SK-N-SH (cell line): ENCODE data around the gene SMG7. TPM values are rescaled to one million over a fixed set of nuclear protein-coding genes. Genes with fewer than 3 reads are reported as not detected.

Source experiments
- CTCF ChIA-PET: fragments of 300-600, 350-600 bp; formaldehyde crosslinking; extraction: SDS; loops from one replicate; lab custom pipeline; 2021; lab: Yijun Ruan, JAX
- POLR2A ChIA-PET: fragments of 350-600 bp; sonication (Branson Sonifier 250); formaldehyde crosslinking; extraction: SDS; loops from one replicate; lab custom pipeline; 2020; ENCODE audit warnings: antibody characterized with exemption, inconsistent platforms; lab: Yijun Ruan, JAX
- DNase-seq: peaks from one replicate; pipeline ENCODE4 v3.0.0; 2012
- H2AFZ ChIP-seq: fragments of 200-600 bp; sonication (generic); 2 replicates; pipeline ENCODE4 v1.8.1; 2016; ENCODE audit warnings: antibody characterized with exemption, mild to moderate bottlenecking, low read depth
- H3F3A ChIP-seq: fragments of 200-600 bp; sonication (generic); replicated peaks from 2 replicates; pipeline ENCODE3; 2016; ENCODE audit warnings: antibody characterized with exemption, mild to moderate bottlenecking; ENCODE audit not compliant: insufficient read depth
- H3K27ac ChIP-seq, 2 experiments: fragments of 200-500 bp in 1 of 2; fragments of 200-600 bp in 1 of 2; sonication (Bioruptor generic) in 1 of 2; sonication (generic), shearing (Covaris generic) in 1 of 2; 2 replicates each; pipeline versions ENCODE4 v1.5.1 to v1.6.1; 2014 to 2016; ENCODE audit warnings: low read depth in 2 of 2, inconsistent platforms in 1 of 2, low read length in 1 of 2, mild to moderate bottlenecking in 1 of 2, mixed read lengths in 1 of 2
- H3K27me3 ChIP-seq: fragments of 200-600 bp; sonication (generic), shearing (Covaris generic); 2 replicates; pipeline ENCODE4 v1.6.1; 2016; ENCODE audit warnings: mixed run types; ENCODE audit not compliant: insufficient read depth
- H3K36me3 ChIP-seq, 2 experiments: fragments of 200-500 bp in 1 of 2; fragments of 200-600 bp in 1 of 2; sonication (Bioruptor generic) in 1 of 2; sonication (generic) in 1 of 2; replicated peaks in 1 of 2; 2 replicates each; pipeline versions ENCODE3 to v1.5.1; 2014 to 2016; ENCODE audit warnings: low read length in 1 of 2, mild to moderate bottlenecking in 1 of 2; ENCODE audit not compliant: insufficient read depth in 2 of 2, control insufficient read depth in 1 of 2
- H3K4me1 ChIP-seq, 2 experiments: fragments of 200-500 bp in 1 of 2; fragments of 200-600 bp in 1 of 2; sonication (Bioruptor generic) in 1 of 2; sonication (generic), shearing (Covaris generic) in 1 of 2; 2 replicates each; pipeline versions ENCODE4 v1.5.1 to v1.6.1; 2014 to 2016; ENCODE audit warnings: low read depth in 1 of 2, low read length in 1 of 2, mixed run types in 1 of 2; ENCODE audit not compliant: insufficient read depth in 2 of 2, control insufficient read depth in 1 of 2
- H3K4me2 ChIP-seq: fragments of 200-600 bp; sonication (generic), shearing (Covaris generic); 2 replicates; pipeline ENCODE4 v1.6.1; 2017; ENCODE audit warnings: mixed run types
- H3K4me3 ChIP-seq, 2 experiments: fragments of 200-500 bp in 1 of 2; fragments of 200-600 bp in 1 of 2; sonication (Bioruptor generic) in 1 of 2; sonication (generic), shearing (Covaris generic) in 1 of 2; 2 replicates each; pipeline versions ENCODE4 v1.5.1 to v1.8.1; 2014 to 2016; ENCODE audit warnings: low read depth in 2 of 2, inconsistent platforms in 1 of 2, low read length in 1 of 2, mild to moderate bottlenecking in 1 of 2, mixed read lengths in 1 of 2, moderate library complexity in 1 of 2
- H3K79me2 ChIP-seq: fragments of 200-600 bp; sonication (generic); 2 replicates; pipeline ENCODE4 v1.8.1; 2017; ENCODE audit warnings: mild to moderate bottlenecking; ENCODE audit not compliant: insufficient read depth
- H3K9ac ChIP-seq: fragments of 200-600 bp; sonication (generic); 2 replicates; pipeline ENCODE4 v1.6.1; 2017; ENCODE audit warnings: mixed run types
- H3K9me2 ChIP-seq: fragments of 200-600 bp; sonication (generic); 2 replicates; pipeline ENCODE4 v1.6.1; 2017; ENCODE audit warnings: mixed run types
- H3K9me3 ChIP-seq: fragments of 200-600 bp; sonication (generic); 2 replicates; pipeline ENCODE4 v1.6.1; 2017; ENCODE audit warnings: mixed run types, mild to moderate bottlenecking, moderate library complexity
- H4K20me1 ChIP-seq: fragments of 200-600 bp; sonication (generic); 2 replicates; pipeline ENCODE4 v1.6.1; 2017; ENCODE audit warnings: mild to moderate bottlenecking, mixed run types; ENCODE audit not compliant: insufficient read depth
- EZH2phosphoT487 ChIP-seq: fragments of 200-600 bp; sonication (generic); IDR thresholded peaks from 2 replicates; pipeline ENCODE4 v1.6.1; 2017; ENCODE audit warnings: low read depth, mixed run types, mild to moderate bottlenecking, antibody characterized with exemption, moderate library complexity, borderline replicate concordance
- FOSL2 ChIP-seq: IDR thresholded peaks from 2 replicates; pipeline ENCODE4 v1.4.0; 2012; ENCODE audit warnings: low read depth, mild to moderate bottlenecking, moderate library complexity, borderline replicate concordance
- FOXJ3 ChIP-seq: sonication (generic); formaldehyde crosslinking; IDR thresholded peaks from 2 replicates; pipeline ENCODE4 v1.5.1; 2020; ENCODE audit warnings: mild to moderate bottlenecking, missing genetic modification reagents
- GATA2 ChIP-seq: sonication (generic); formaldehyde crosslinking; IDR thresholded peaks from 2 replicates; pipeline ENCODE4 v1.5.0; 2020; ENCODE audit warnings: mild to moderate bottlenecking, missing genetic modification reagents
- MXI1 ChIP-seq: IDR thresholded peaks from 2 replicates; pipeline ENCODE4 v1.6.1; 2012; ENCODE audit warnings: mild to moderate bottlenecking, low read depth, low read length, improper control_type of control experiment
- NFIC ChIP-seq: IDR thresholded peaks from 2 replicates; pipeline ENCODE4 v1.4.0; 2012; ENCODE audit warnings: borderline replicate concordance
- POLR2AphosphoS5 ChIP-seq: IDR thresholded peaks from 2 replicates; pipeline ENCODE4 v1.6.1; 2012; ENCODE audit warnings: low read depth, low read length
- RAD21 ChIP-seq: IDR thresholded peaks from 2 replicates; pipeline ENCODE4 v1.6.1; 2012; ENCODE audit warnings: mild to moderate bottlenecking, low read length
- RCOR1 ChIP-seq: fragments of 150-350 bp; IDR thresholded peaks from 2 replicates; pipeline ENCODE4 v1.6.1; 2017; ENCODE audit warnings: antibody characterized with exemption, low read length
- RXRA ChIP-seq: IDR thresholded peaks from 2 replicates; pipeline ENCODE4 v1.4.0; 2012; ENCODE audit warnings: low read depth, mild to moderate bottlenecking, borderline replicate concordance
- SIN3A ChIP-seq: IDR thresholded peaks from 2 replicates; pipeline ENCODE4 v1.6.1; 2012; ENCODE audit warnings: low read depth, mild to moderate bottlenecking, low read length, moderate library complexity, borderline replicate concordance
- USF2 ChIP-seq: fragments of 150-350 bp; IDR thresholded peaks from 2 replicates; pipeline ENCODE4 v1.6.1; 2017; ENCODE audit warnings: antibody characterized with exemption, low read length, low read depth, borderline replicate concordance
- YY1 ChIP-seq: IDR thresholded peaks from 2 replicates; pipeline ENCODE4 v1.4.0; 2012; ENCODE audit warnings: low read depth, mild to moderate bottlenecking
- WGBS: methylation state at CpG from one replicate; pipeline ENCODE4 v1.1.6; 2017; ENCODE audit warnings: low lambda C conversion rate; 5-methylcytosine and 5-hydroxymethylcytosine counted together
- polyA plus RNA-seq, 3 experiments: library from polyadenylated mRNA; depleted of rRNA; stranded (reverse); fragments of >200 nt; gene quantifications; 2 replicates each; pipeline ENCODE4 v1.2.3, GENCODE V29; 2012
- TF ChIP-seq, protein P1 (sequence below): IDR thresholded peaks from 2 replicates; pipeline ENCODE4 v1.4.0; 2012; ENCODE audit warnings: low read depth, borderline replicate concordance
- TF ChIP-seq, protein P2 (sequence below): IDR thresholded peaks from 2 replicates; pipeline ENCODE4 v1.4.0; 2012; ENCODE audit warnings: low read depth

The SMG7 gene
- polyA plus RNA-seq, 1 of the 3 experiments (the other 2 are of a cell fraction) = 19.8 TPM

DNA sequence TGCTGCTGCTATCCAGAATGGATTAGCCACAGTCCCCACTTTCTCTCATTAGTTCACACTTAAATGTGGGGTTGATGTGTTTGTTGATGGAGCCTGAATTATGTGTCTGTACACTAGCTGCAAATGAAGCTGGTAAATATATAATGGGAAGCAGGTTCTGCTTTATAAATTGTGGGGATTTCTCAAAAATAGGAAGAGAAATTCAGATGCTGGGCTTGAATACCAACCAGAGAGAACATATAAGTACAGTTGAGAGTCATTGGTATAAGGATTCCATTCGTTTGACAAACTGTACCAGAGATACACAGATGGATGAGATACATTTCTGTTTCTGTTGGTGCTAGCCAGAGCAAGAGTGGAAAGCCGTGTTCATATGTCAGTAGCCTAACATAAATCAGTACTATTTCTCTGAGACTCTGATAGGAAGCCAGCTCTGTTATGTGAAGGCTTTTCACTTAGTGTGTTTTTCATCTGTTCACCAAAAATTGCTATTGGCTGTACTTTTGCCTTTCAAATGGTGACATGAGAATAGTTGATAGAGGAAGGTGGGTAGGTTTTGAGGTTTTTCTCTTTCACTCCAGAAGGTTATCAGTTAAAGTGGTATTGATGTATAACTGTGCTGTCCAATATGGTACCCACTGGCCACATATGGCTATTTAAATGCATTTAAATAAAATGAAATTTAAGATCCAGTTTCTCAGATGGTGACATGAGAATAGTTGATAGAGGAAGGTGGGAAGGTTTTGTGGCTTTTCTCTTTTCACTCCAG is 15.6 kb downstream of the SMG7 start:
- Histone ChIP-seq H3K9ac (no peak overlapping the region), H3K79me2 (peaks cover 98% of the 10 kb centered on the region), H3K27ac (no peak overlapping the region), H3K27me3 (no peaks in the 10 kb centered on the region), H3K9me3 (no peaks in the 10 kb centered on the region), H3K4me1 (no peaks in the 10 kb centered on the region; a peak in 1 of 4 replicates), H2AFZ (no peak overlapping the region), H3F3A (peaks cover 8% of the 10 kb centered on the region), H3K9me2 (no peaks in the 10 kb centered on the region), H3K4me3 (no peak overlapping the region), H3K36me3 (peaks cover 2 to 4% of the 10 kb centered on the region in 2 experiments), H4K20me1 (peaks cover 83% of the 10 kb centered on the region), H3K4me2 (no peak overlapping the region)
- TF ChIP-seq, protein P1, sequence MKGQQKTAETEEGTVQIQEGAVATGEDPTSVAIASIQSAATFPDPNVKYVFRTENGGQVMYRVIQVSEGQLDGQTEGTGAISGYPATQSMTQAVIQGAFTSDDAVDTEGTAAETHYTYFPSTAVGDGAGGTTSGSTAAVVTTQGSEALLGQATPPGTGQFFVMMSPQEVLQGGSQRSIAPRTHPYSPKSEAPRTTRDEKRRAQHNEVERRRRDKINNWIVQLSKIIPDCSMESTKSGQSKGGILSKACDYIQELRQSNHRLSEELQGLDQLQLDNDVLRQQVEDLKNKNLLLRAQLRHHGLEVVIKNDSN = no peak
- TF ChIP-seq RCOR1 = no peak
- no peak for TF ChIP-seq USF2
- TF ChIP-seq MXI1 = no peak
- TF ChIP-seq SIN3A = no peak
- no peak for TF ChIP-seq GATA2
- TF ChIP-seq, protein P2, sequence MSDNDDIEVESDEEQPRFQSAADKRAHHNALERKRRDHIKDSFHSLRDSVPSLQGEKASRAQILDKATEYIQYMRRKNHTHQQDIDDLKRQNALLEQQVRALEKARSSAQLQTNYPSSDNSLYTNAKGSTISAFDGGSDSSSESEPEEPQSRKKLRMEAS = no peak
- no peak for TF ChIP-seq RAD21
- no peak for TF ChIP-seq EZH2phosphoT487
- POLR2A ChIA-PET = no interaction called here
- CTCF ChIA-PET = no interaction called here
- WGBS = 95% methylated on average over 2 of the region's 2 CpGs
- DNase-seq = no peak

GRCh38 chr1:183490932-183491331 is 18.6 kb downstream of the SMG7 start:
- H3K79me2 ChIP-seq = peaks cover 97% of the 10 kb centered on the region
- no peak for DNase-seq
- H3K9me3 ChIP-seq = no peaks in the 10 kb centered on the region
- no peak overlapping the region for H3K4me3 ChIP-seq
- H2AFZ ChIP-seq = no peak overlapping the region
- TF ChIP-seq YY1 = no peak
- TF ChIP-seq FOXJ3 (CRISPR knock-in tag) = no peak
- no peak for TF ChIP-seq POLR2AphosphoS5
- TF ChIP-seq FOSL2 = no peak
- TF ChIP-seq RXRA = no peak
- no peak for TF ChIP-seq NFIC
- CTCF ChIA-PET = interaction anchor here (0.9 kb wide), 1 partner anchor 27 kb away, joined by 3 read pairs; no protein-coding TSS in a partner anchor
- no peaks in the 10 kb centered on the region for H3K9me2 ChIP-seq
- POLR2A ChIA-PET = no interaction called here
- no peak overlapping the region for H3K4me2 ChIP-seq
- peaks cover 3% of the 10 kb centered on the region for H3F3A ChIP-seq
- 97% methylated on average over 5 of the region's 5 CpGs for WGBS
- no peak overlapping the region for H3K9ac ChIP-seq
- 0 out of 4 replicates have a peak, but pooled peaks cover 0 to 3% of the 10 kb centered on the region in 2 experiments for H3K4me1 ChIP-seq
- H3K27ac ChIP-seq = no peak overlapping the region
- no peaks in the 10 kb centered on the region for H3K27me3 ChIP-seq
- H4K20me1 ChIP-seq = peaks cover 71% of the 10 kb centered on the region
- H3K36me3 ChIP-seq = peaks cover 0 to 13% of the 10 kb centered on the region in 2 experiments
